OCI-LY3 (cell line): ENCODE data around the gene DNAJC5.

Experiments used
- H2AFZ ChIP-seq: fragments of 200-600, 300-600 bp; shearing (Covaris generic); 2 replicates; pipeline ENCODE4 v1.6.0; 2014; ENCODE audit warnings: antibody characterized with exemption, low read depth, low read length
- H3K27ac ChIP-seq: fragments of 200-600, 300-600 bp; sonication (generic); 2 replicates; pipeline ENCODE4 v1.5.1; 2014; ENCODE audit warnings: mild to moderate bottlenecking, low read length, moderate library complexity, mixed read lengths
- H3K27me3 ChIP-seq: fragments of 200-600, 300-600 bp; sonication (generic); 2 replicates; pipeline ENCODE4 v1.6.1; 2014; ENCODE audit warnings: low read depth, low read length, mixed read lengths
- H3K36me3 ChIP-seq: fragments of 200-600, 300-600 bp; sonication (generic); replicated peaks from 2 replicates; pipeline ENCODE3; 2014; ENCODE audit warnings: low read depth, low read length, mixed read lengths
- H3K4me1 ChIP-seq: fragments of 300-600, 200-600 bp; sonication (generic); 2 replicates; pipeline ENCODE4 v1.6.1; 2014; ENCODE audit warnings: low read length, mixed read lengths
- H3K4me2 ChIP-seq: fragments of 200-600, 300-600 bp; sonication (generic); 2 replicates; pipeline ENCODE4 v1.6.1; 2014; ENCODE audit warnings: low read length, mixed read lengths
- H3K4me3 ChIP-seq: fragments of 300-600, 200-600 bp; sonication (generic); 2 replicates; pipeline ENCODE4 v1.5.1; 2014; ENCODE audit warnings: antibody characterized with exemption, mild to moderate bottlenecking, low read length, moderate library complexity
- H3K79me2 ChIP-seq: fragments of 300-600, 200-600 bp; shearing (Covaris generic); 2 replicates; pipeline ENCODE4 v1.6.1; 2014; ENCODE audit warnings: mild to moderate bottlenecking, low read length, mixed read lengths
- H3K9ac ChIP-seq: fragments of 300-600, 200-600 bp; shearing (Covaris generic); 2 replicates; pipeline ENCODE4 v1.6.0; 2014; ENCODE audit warnings: mild to moderate bottlenecking, low read length, moderate library complexity
- H3K9me3 ChIP-seq: fragments of 200-600, 300-600 bp; shearing (Covaris generic); 2 replicates; pipeline ENCODE4 v1.6.1; 2014; ENCODE audit warnings: low read length, mixed read lengths; ENCODE audit not compliant: insufficient read depth
- H4K20me1 ChIP-seq: fragments of 200-600, 300-600 bp; sonication (generic); 2 replicates; pipeline ENCODE4 v1.6.1; 2016; ENCODE audit warnings: low read length, mixed read lengths; ENCODE audit not compliant: insufficient read depth
- CTCF ChIP-seq: fragments of 200-600, 300-600 bp; sonication (generic); IDR thresholded peaks from 2 replicates; pipeline ENCODE4 v1.5.1; 2014; ENCODE audit warnings: antibody characterized with exemption, low read length, low read depth
- EZH2phosphoT487 ChIP-seq: fragments of 200-600 bp; shearing (Covaris generic); IDR thresholded peaks from 2 replicates; pipeline ENCODE4 v1.6.1; 2018; ENCODE audit warnings: antibody characterized with exemption, mixed run types, low read depth

The DNAJC5 gene

DNA sequence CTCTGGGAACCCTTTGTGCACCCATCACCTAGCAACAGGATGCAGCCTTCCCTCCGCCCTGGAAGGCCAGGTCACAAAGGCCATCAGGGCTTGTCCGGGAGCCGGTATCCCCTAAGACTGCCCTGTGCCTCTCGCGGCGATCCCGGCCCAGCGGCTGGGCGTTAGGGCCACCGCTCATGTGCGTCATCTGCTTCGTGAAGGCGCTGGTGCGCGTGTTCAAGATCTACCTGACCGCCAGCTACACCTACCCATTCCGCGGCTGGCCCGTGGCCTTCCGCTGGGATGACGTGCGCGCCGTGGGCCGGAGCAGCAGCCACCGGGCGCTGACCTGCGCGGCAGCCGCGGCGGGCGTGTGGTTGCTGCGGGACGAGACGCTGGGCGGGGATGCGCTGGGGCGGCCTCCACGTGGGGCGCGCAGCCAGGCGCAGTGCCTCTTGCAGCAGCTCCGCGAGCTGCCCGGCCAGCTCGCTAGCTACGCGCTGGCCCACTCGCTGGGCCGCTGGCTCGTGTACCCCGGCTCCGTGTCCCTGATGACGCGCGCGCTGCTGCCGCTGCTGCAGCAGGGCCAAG lies 33.5 kb upstream of the DNAJC5 start, which contains the start of gene ABHD16B:
Gene ABHD16B, plus strand, starts transcription at position 134 of the 570 bp plus-strand sequence. Its CDS starts 43 bp downstream, at position 177.
- Histone ChIP-seq H3K36me3 (peaks cover 17% of the 10 kb centered on the region), H3K27ac (no peak within 1 kb of the TSS), H3K79me2 (peaks cover 23% of the 10 kb centered on the region), H4K20me1 (no peaks in the 10 kb centered on the region), H3K4me1 (peaks cover 15% of the 10 kb centered on the region), H3K27me3 (peaks cover 12% of the 10 kb centered on the region), H3K4me3 (no peak within 1 kb of the TSS), H2AFZ (no peak within 1 kb of the TSS), H3K9ac (no peak within 1 kb of the TSS), H3K4me2 (no peak within 1 kb of the TSS), H3K9me3 (no peaks in the 10 kb centered on the region)
- TF ChIP-seq CTCF (no peak), EZH2phosphoT487 (no peak)

GRCh38 chr20:63861981-63862901 lies 32.7 kb upstream of the DNAJC5 start:
- Histone ChIP-seq H3K4me1 (peaks cover 15% of the 10 kb centered on the region), H3K9ac (no peak overlapping the region), H2AFZ (no peak overlapping the region), H4K20me1 (no peaks in the 10 kb centered on the region), H3K36me3 (peaks cover 17% of the 10 kb centered on the region), H3K4me2 (no peak overlapping the region), H3K9me3 (no peaks in the 10 kb centered on the region), H3K79me2 (peaks cover 30% of the 10 kb centered on the region), H3K27me3 (peaks cover 12% of the 10 kb centered on the region), H3K4me3 (no peak overlapping the region), H3K27ac (no peak overlapping the region)
- TF ChIP-seq EZH2phosphoT487 (no peak), CTCF (no peak)

DNA sequence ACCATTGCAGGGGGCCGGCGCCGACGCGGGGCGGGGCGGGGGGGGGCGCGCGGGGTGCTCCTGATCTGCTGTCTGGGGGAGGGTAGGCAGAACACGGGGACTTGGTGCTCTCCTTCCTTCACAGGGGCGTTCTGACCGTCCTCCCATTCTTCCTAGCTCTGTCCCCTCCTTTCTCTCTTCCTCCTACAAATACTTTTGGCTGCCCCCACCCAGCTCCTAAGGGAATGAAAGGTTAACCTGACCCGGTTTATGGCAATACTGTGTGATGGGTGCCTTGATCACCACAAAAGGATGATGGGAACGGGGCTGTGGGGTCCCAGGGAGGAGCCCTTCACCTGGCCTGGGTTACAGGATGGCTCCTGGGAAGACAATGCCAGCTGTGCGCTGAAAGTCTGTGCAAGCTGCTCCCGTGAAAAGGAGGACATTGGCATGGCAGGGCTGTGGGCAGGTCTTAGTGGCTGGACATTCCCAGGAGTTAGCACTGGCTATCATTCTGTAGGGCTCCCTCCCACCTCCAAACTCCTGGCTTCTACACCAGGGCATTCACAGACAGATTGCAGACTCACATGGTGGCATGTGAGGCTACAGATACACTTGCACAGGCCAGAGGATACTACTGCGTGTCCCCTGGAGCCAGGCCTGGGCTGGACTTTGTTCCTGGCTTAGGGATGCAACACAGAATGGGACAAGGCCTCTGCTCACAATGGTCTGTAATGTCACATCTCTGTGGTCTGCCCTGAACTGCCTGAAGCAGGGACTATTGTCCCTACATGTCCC lies 31.7 kb upstream of the DNAJC5 start:
- TF ChIP-seq EZH2phosphoT487 (no peak), CTCF (no peak)

More for the DNA sequence above, 31.7 kb upstream of the DNAJC5 start:
- Histone ChIP-seq H3K79me2 (peaks cover 40% of the 10 kb centered on the region), H3K4me2 (peak overlapping the region; percentile 92), H2AFZ (no peak overlapping the region), H3K4me1 (peaks cover 14% of the 10 kb centered on the region), H3K27ac (peak overlapping the region; percentile 77), H3K36me3 (peaks cover 18% of the 10 kb centered on the region), H3K4me3 (peak overlapping the region; percentile 98), H3K9ac (peak overlapping the region; percentile 82), H3K9me3 (no peaks in the 10 kb centered on the region), H3K27me3 (0 out of 2 replicates have a peak, but pooled peaks cover 2% of the 10 kb centered on the region), H4K20me1 (no peaks in the 10 kb centered on the region)
